AG09319 (cell line): ENCODE results near the gene CDK19.

ENCODE experiments used
- DNase-seq: peaks from one replicate; pipeline ENCODE4 v3.0.0-alpha.2; 2010; ENCODE audit warnings: low read depth; ENCODE audit errors: extremely low read depth
- TF ChIP-seq, protein P1 (sequence below): IDR thresholded peaks from 2 replicates; pipeline ENCODE4 v1.5.1; 2011; ENCODE audit warnings: low read depth, mild to moderate bottlenecking, inconsistent platforms, low read length, moderate library complexity

Gene CDK19

DNA sequence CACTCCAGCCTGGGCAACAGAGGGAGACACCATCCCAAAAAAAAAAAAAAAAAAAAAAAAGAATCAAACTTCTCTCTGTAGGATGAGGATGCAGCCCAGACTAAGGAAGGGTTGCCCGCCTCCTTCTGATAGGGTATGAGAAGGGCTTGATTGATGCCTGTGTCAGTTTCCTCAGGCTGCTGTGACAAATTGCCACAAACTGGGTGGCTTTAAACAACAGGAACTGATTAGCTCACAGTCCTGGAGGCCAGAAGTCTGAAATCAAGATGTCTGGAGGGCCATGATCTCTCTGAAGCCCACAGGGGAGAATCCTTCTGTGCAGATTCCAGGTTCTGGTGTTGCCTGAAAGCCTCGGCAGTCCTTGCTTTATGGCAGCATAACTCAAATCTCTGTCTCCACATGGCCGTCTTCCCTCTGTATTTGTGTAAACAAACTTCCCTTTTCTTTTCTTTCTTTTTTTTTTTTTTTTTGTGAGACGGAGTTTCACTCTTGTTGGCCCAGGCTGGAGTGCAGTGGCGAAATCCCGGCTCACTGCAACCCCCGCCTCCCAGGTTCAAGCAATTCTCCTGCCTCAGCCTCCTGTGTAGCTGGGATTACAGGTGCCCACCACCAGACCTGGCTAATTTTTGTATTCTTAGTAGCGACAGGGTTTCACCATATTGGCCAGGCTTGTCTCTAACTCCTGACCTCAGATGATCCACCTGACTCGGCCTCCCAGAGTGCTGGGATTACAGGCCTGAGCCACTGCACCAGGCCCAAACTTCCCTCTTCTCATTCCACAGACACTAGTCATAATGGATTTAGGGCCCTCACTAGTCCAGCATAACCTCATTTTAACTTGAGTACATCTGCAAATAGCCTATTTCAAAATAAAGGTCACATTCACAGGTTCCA lies 11.2 kb upstream of the CDK19 start:
- no peak for DNase-seq
- TF ChIP-seq, protein P1, sequence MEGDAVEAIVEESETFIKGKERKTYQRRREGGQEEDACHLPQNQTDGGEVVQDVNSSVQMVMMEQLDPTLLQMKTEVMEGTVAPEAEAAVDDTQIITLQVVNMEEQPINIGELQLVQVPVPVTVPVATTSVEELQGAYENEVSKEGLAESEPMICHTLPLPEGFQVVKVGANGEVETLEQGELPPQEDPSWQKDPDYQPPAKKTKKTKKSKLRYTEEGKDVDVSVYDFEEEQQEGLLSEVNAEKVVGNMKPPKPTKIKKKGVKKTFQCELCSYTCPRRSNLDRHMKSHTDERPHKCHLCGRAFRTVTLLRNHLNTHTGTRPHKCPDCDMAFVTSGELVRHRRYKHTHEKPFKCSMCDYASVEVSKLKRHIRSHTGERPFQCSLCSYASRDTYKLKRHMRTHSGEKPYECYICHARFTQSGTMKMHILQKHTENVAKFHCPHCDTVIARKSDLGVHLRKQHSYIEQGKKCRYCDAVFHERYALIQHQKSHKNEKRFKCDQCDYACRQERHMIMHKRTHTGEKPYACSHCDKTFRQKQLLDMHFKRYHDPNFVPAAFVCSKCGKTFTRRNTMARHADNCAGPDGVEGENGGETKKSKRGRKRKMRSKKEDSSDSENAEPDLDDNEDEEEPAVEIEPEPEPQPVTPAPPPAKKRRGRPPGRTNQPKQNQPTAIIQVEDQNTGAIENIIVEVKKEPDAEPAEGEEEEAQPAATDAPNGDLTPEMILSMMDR: no peak

- no peak for DNase-seq
- TF ChIP-seq, protein P1: no peak
These were observed 7.9 kb upstream of the CDK19 start for GRCh38 chr6:110823146-110823545.

DNA sequence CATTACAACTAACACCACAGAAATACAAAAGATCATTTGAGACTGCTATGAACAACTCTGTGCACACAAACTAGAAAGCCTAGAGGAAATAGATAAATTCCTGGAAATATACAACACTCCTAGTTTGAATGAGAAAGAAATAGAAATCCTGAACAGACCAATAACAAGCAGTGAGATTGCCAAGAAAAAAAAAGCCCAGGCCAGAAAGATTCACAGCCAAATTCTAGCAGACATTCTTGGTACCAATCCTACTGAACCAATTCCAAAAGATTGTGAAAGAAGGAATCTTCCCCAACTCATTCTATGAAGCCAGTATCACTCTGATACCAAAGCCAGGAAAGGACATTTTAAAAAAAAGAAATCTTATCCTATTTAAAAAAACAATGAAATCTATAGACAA lies 7.0 kb upstream of the CDK19 start:
- TF ChIP-seq, protein P1: no peak
- DNase-seq: no peak

DNA sequence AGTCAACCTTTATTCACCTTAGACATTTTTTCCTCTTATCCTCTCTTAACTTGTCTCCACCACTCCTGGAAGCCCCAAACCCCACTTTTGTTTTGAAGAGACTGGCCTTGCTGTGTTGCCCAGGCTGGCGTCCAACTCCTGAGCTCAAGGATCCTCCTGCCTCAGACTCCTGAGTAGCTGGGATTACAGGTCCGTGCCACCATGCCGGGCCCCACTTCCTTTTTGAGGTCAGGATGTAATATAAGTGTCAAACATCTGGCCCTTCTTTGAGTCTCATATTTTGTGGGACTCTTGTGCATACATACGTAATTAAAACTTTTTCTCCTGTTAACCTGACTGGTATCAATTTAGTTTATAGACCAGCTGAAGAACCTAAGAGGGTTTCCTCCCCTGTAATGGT lies 1.4 kb upstream of the CDK19 start:
- no peak for DNase-seq
- TF ChIP-seq, protein P1: no peak

- TF ChIP-seq, protein P1: no peak
- no peak for DNase-seq
These were observed 256 bp downstream of the CDK19 start for GRCh38 chr6:110815015-110815410.

DNA sequence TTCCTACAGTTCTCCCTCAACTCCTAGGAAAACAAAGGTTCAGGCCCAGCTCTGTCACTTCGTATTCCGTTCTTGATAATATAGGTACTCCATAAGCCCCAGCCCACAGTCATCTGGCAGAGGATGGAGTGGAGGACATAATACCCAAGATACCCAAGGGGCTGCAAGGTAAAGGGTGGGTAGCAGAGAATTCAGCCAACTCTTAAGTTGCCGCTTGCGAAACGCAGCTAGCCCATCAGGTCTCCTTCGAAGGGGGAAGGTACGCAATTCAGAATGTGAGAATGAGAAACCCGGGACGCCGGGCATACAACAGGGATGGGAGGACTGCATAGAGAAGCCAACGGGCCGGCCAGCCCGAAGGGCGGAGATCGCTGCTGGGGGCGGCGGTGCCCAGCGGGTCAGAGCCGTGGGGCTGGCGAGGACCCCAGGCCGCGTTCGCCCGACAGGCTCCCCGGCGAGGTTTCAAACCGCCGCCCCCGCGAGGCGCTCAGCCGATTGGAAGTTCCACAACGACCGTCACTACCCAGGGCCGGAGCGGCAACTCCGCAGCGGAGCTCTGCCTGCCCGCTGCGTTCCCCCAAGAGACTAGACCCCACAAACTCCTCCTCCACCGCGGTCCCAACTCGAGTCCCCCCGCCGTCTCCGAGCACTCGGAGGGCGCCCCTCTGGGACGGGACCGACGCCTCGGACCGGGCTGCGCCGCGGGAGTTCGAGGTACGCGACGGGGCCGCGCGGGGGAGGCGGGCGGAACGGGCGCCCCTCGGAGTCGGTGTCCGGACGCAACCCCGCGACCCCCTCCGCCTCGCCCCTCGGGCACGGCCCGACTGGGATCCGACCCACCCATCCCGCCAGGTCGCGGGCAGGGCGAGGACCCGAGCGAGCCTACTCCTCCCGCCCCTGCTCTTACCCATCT lies 911 bp downstream of the CDK19 start:
- TF ChIP-seq, protein P1: no peak
- no peak for DNase-seq
